ENCODE data around the gene SIRT3.
"Not testable (repeated sequence)": the region's sequence is repeated elsewhere in the genome, so short reads cannot be mapped to it uniquely, and the experiment has no call there.

Gene SIRT3

DNA sequence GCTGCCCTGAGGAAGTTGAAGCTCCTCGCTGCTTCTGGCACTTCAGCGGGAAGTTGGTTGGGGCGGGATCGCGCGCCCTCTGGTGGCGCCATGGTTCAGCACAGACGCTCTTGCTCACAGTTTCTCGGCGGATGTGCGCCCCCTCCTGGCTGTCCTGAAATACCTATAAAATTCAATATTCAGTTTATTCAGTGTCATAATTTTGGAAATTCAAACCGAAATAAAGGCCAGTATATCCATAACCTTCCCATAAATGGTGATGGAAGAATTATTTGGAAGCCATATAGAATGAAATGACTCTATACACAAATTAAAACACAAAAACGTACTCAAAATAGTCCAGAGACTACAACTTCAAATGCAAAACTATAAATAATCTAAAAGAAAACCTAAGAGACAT, 55.9 kb downstream of the SIRT3 start:
- WGBS (ENCODE audit: extremely low coverage, insufficient coverage, low lambda C conversion rate) = no CpG with 5 or more reads among the region's 13 CpGs
- not testable (repeated sequence) for DNase-seq; H2BK120ac ChIP-seq (ENCODE audit: low read depth, low read length); H4K8ac ChIP-seq (ENCODE audit: low read depth, low read length); H3K79me1 ChIP-seq (ENCODE audit: low read length); H3K27me3 ChIP-seq (ENCODE audit: insufficient read depth, low read length, poor library complexity); H3K4me1 ChIP-seq (ENCODE audit: control insufficient read depth, low read depth, low read length); H3K27ac ChIP-seq (ENCODE audit: low read depth, low read length); H3K36me3 ChIP-seq (ENCODE audit: control insufficient read depth, insufficient read depth, low read length); H3K56ac ChIP-seq (ENCODE audit: low read length); H4K5ac ChIP-seq (ENCODE audit: low read length); H3K4me3 ChIP-seq (ENCODE audit: low read length); H2BK15ac ChIP-seq (replicated peaks; ENCODE audit: low read depth); H3K9ac ChIP-seq (ENCODE audit: low read length); H2BK5ac ChIP-seq (ENCODE audit: low read length); H3K4me2 ChIP-seq (ENCODE audit: low read length); H3K79me2 ChIP-seq (ENCODE audit: control insufficient read depth, insufficient read depth, low read length); H3K18ac ChIP-seq (ENCODE audit: low read length); H2AK5ac ChIP-seq (ENCODE audit: low read length); H3K4ac ChIP-seq (ENCODE audit: low read depth, low read length); H3K23ac ChIP-seq (ENCODE audit: low read length)
